Body of pancreas (tissue), 4 donors: Measurements from ENCODE around the gene RUNX3.

Experiments
- POLR2A ChIP-seq, 3 donors: fragments of 450-650 bp; IDR thresholded peaks; one replicate each; pipeline ENCODE4 v1.6.1; 2016; ENCODE audit warnings: antibody characterized with exemption in 3 of 3, mild to moderate bottlenecking in 2 of 3
- TF ChIP-seq, protein P1 (sequence below), 7 experiments: fragments of 450-650 bp in 4 of 7; fragments of 200-600 bp in 3 of 7; sonication (generic) in 3 of 7; IDR thresholded peaks; one replicate each; pipeline ENCODE4 v1.5.1; 2016 to 2019; ENCODE audit warnings: antibody characterized with exemption in 7 of 7

DNA sequence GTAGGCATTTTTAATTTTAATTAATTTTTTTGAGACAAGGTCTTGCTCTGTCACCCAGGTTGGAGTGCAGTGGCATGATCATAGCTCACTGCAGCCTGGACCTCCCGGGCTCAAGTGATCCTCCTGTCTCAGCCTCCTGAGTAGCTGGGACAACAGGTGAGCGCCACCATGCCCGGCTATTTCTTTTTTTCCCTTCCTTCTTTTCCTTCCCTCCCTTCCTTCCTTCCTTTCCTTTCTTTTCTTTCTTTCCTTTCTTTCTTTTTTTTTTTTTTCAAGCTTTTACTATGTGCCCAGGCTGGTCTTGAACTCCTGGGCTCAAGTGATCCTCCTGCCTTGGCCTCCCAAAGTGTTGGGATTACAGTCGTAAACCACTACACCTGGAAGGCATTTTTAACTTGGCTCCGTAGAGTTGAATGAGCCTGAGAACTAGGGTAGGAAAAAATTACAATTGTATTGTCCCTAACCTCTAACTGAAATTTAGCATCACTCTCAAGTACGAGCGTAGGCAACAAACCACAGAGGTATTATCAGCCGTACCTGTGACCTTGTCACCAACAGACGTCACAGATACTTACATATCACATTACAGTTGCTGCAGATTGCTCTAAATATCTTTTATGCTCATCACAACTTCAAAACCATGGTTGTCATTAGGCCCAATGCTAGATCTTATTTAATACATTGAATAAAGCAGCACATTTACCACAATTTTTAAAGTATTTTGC lies 8.0 kb downstream of the RUNX3 start:
- TF ChIP-seq, protein P1, sequence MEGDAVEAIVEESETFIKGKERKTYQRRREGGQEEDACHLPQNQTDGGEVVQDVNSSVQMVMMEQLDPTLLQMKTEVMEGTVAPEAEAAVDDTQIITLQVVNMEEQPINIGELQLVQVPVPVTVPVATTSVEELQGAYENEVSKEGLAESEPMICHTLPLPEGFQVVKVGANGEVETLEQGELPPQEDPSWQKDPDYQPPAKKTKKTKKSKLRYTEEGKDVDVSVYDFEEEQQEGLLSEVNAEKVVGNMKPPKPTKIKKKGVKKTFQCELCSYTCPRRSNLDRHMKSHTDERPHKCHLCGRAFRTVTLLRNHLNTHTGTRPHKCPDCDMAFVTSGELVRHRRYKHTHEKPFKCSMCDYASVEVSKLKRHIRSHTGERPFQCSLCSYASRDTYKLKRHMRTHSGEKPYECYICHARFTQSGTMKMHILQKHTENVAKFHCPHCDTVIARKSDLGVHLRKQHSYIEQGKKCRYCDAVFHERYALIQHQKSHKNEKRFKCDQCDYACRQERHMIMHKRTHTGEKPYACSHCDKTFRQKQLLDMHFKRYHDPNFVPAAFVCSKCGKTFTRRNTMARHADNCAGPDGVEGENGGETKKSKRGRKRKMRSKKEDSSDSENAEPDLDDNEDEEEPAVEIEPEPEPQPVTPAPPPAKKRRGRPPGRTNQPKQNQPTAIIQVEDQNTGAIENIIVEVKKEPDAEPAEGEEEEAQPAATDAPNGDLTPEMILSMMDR (IDR thresholded peaks at IDR 0.05): no peak
- no peak for TF ChIP-seq POLR2A (IDR thresholded peaks at IDR 0.05)
